ENCODE measurements around the gene PLCB4.

PLCB4 gene

DNA sequence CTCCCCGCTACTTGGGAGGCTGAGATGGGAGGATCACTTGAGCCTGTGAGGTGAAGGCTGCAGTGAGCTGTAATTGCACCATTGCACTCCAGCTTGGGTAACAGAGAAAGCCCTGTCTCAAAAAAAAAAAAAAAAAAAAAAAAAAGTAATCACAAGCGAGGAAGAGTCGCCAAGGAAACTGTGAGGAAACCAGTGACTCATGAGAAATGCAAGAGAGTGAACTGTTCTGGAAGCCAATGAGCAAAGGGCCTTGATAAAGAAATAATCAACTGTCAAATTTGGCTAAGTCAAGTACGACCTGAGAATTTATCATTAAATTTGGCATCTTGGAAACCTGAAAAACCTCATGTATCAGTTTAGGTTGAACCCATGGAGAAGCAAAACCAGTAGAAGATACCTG, 429.4 kb downstream of the PLCB4 start:
- Histone ChIP-seq H3K27me3 (no peaks in the 10 kb centered on the region), H3K4me3 (no peak overlapping the region), H3K4me1 (peaks cover 0 to 2% (median 0%) of the 10 kb centered on the region in 4 donors), H3K36me3 (no peaks in the 10 kb centered on the region), H3K27ac (no peak overlapping the region), H3K9me3 (no peaks in the 10 kb centered on the region)
- intact Hi-C loops (cut with DNase I; ENCODE audit: low total_unique reads), result no loop called here
- TF ChIP-seq, protein P1, sequence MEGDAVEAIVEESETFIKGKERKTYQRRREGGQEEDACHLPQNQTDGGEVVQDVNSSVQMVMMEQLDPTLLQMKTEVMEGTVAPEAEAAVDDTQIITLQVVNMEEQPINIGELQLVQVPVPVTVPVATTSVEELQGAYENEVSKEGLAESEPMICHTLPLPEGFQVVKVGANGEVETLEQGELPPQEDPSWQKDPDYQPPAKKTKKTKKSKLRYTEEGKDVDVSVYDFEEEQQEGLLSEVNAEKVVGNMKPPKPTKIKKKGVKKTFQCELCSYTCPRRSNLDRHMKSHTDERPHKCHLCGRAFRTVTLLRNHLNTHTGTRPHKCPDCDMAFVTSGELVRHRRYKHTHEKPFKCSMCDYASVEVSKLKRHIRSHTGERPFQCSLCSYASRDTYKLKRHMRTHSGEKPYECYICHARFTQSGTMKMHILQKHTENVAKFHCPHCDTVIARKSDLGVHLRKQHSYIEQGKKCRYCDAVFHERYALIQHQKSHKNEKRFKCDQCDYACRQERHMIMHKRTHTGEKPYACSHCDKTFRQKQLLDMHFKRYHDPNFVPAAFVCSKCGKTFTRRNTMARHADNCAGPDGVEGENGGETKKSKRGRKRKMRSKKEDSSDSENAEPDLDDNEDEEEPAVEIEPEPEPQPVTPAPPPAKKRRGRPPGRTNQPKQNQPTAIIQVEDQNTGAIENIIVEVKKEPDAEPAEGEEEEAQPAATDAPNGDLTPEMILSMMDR (IDR thresholded peaks at IDR 0.05), result no peak
- no peak for DNase-seq

DNA sequence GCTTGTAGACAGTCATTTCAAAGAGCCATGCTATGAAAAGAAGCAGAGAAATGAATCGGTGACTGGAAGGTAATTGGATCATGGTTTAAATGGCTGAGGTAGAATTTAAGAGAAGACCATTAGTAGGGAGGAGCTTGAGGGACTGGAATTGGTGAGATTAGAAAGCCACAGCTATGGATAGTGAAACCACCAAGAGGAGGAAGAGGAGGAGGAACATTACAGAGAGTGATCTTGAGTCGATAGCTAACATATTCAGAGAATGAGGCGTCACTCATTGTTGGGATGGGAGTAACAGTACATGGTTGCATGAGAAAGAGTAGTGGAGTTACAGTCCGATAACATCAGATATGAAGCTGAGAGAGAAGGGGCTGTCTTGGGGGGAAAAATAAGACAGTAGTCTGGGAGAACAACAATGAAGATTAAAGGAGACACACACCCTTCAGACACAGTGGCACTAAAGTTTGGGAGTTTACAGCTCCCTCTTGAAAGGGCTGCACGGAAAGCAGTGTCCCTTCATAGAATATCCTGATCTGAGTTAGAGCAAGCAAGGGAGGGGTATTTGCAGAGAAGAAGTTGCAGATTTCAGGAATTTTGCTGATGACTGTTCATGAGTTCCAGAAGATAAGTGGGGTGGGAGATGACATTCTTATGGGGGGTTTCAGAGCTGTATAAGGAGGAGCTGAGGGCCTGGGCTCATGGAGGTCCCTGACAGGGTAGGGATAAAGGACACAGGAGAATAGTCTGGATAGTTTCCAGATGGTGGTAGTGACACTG, 430.4 kb downstream of the PLCB4 start:
- Histone ChIP-seq H3K4me3 (no peak overlapping the region), H3K27me3 (no peaks in the 10 kb centered on the region), H3K27ac (no peak overlapping the region), H3K9me3 (no peaks in the 10 kb centered on the region), H3K4me1 (no peaks in the 10 kb centered on the region), H3K36me3 (no peaks in the 10 kb centered on the region)
- TF ChIP-seq, protein P1 (IDR thresholded peaks at IDR 0.05), result no peak
- intact Hi-C loops (cut with DNase I; ENCODE audit: low total_unique reads), result no loop called here
- DNase-seq, result no peak

- no peaks in the 10 kb centered on the region for H3K4me1 ChIP-seq
- DNase-seq, result no peak
- H3K27ac ChIP-seq, result no peak overlapping the region
- H3K27me3 ChIP-seq, result peaks cover 0 to under 1% of the 10 kb centered on the region in 2 donors
- H3K4me3 ChIP-seq, result no peak overlapping the region
- intact Hi-C loops (cut with DNase I; ENCODE audit: low total_unique reads), result no loop called here
- TF ChIP-seq, protein P1 (IDR thresholded peaks at IDR 0.05), result no peak
- H3K9me3 ChIP-seq, result no peaks in the 10 kb centered on the region
- H3K36me3 ChIP-seq, result no peaks in the 10 kb centered on the region
Observed at GRCh38 chr20:9500121-9500520, 431.2 kb downstream of the PLCB4 start.

DNA sequence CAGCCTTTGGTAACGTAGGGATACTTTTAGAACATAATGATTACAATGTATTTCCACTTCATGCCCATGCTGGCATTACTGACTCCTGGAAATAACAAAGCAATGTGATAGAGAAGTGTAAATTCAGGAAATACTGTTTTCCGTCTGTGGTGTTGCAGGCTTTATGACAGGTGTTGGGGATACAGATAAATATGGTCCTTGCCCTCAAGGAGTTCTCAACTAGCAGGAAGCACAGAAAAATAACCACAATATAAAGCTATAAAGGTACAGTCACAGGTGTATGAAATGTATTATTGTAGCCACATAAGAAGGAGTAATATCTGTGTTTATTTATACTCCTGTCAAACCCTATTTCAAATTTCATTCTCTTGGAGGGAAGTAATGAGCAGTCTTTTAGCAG, 432.6 kb downstream of the PLCB4 start:
- no peak overlapping the region for H3K27ac ChIP-seq
- TF ChIP-seq, protein P1 (IDR thresholded peaks at IDR 0.05), result no peak
- no peaks in the 10 kb centered on the region for H3K36me3 ChIP-seq
- H3K4me1 ChIP-seq, result peaks cover 0 to 5% (median 3%) of the 10 kb centered on the region in 4 donors
- H3K9me3 ChIP-seq, result no peaks in the 10 kb centered on the region
- H3K4me3 ChIP-seq, result no peak overlapping the region
- DNase-seq, result no peak
- intact Hi-C loops (cut with DNase I; ENCODE audit: low total_unique reads), result no loop called here
- H3K27me3 ChIP-seq, result peaks cover 0 to 14% of the 10 kb centered on the region in 2 donors

GRCh38 chr20:9503526-9504245, 434.8 kb downstream of the PLCB4 start:
- H3K9me3 ChIP-seq, result no peaks in the 10 kb centered on the region
- H3K36me3 ChIP-seq, result no peaks in the 10 kb centered on the region
- H3K4me3 ChIP-seq, result no peak overlapping the region
- DNase-seq, result no peak
- peaks cover 0 to 20% (median 11%) of the 10 kb centered on the region in 4 donors for H3K4me1 ChIP-seq
- peaks cover 0 to 36% of the 10 kb centered on the region in 2 donors for H3K27me3 ChIP-seq
- TF ChIP-seq, protein P1 (IDR thresholded peaks at IDR 0.05), result no peak
- intact Hi-C loops (cut with DNase I; ENCODE audit: low total_unique reads), result no loop called here
- H3K27ac ChIP-seq, result no peak overlapping the region
